SK-N-SH (cell line): ENCODE measurements around the gene ME2. TPM values are rescaled to one million over a fixed set of nuclear protein-coding genes. Genes with fewer than 3 reads are reported as not detected.
"Not testable (repeated sequence)": the region's sequence is repeated elsewhere in the genome, so short reads cannot be mapped to it uniquely, and the experiment has no call there.

Experiments
- CTCF ChIA-PET: fragments of 300-600, 350-600 bp; formaldehyde crosslinking; extraction: SDS; loops from one replicate; lab custom pipeline; 2021; lab: Yijun Ruan, JAX
- POLR2A ChIA-PET: fragments of 350-600 bp; sonication (Branson Sonifier 250); formaldehyde crosslinking; extraction: SDS; loops from one replicate; lab custom pipeline; 2020; ENCODE audit warnings: antibody characterized with exemption, inconsistent platforms; lab: Yijun Ruan, JAX
- DNase-seq: peaks from one replicate; pipeline ENCODE4 v3.0.0; 2012
- H2AFZ ChIP-seq: fragments of 200-600 bp; sonication (generic); 2 replicates; pipeline ENCODE4 v1.8.1; 2016; ENCODE audit warnings: antibody characterized with exemption, mild to moderate bottlenecking, low read depth
- H3F3A ChIP-seq: fragments of 200-600 bp; sonication (generic); replicated peaks from 2 replicates; pipeline ENCODE3; 2016; ENCODE audit warnings: antibody characterized with exemption, mild to moderate bottlenecking; ENCODE audit not compliant: insufficient read depth
- H3K27ac ChIP-seq, 2 experiments: fragments of 200-500 bp in 1 of 2; fragments of 200-600 bp in 1 of 2; sonication (Bioruptor generic) in 1 of 2; sonication (generic), shearing (Covaris generic) in 1 of 2; 2 replicates each; pipeline versions ENCODE4 v1.5.1 to v1.6.1; 2014 to 2016; ENCODE audit warnings: low read depth in 2 of 2, inconsistent platforms in 1 of 2, low read length in 1 of 2, mild to moderate bottlenecking in 1 of 2, mixed read lengths in 1 of 2
- H3K27me3 ChIP-seq: fragments of 200-600 bp; sonication (generic), shearing (Covaris generic); 2 replicates; pipeline ENCODE4 v1.6.1; 2016; ENCODE audit warnings: mixed run types; ENCODE audit not compliant: insufficient read depth
- H3K36me3 ChIP-seq, 2 experiments: fragments of 200-500 bp in 1 of 2; fragments of 200-600 bp in 1 of 2; sonication (Bioruptor generic) in 1 of 2; sonication (generic) in 1 of 2; replicated peaks in 1 of 2; 2 replicates each; pipeline versions ENCODE3 to v1.5.1; 2014 to 2016; ENCODE audit warnings: low read length in 1 of 2, mild to moderate bottlenecking in 1 of 2; ENCODE audit not compliant: insufficient read depth in 2 of 2, control insufficient read depth in 1 of 2
- H3K4me1 ChIP-seq, 2 experiments: fragments of 200-500 bp in 1 of 2; fragments of 200-600 bp in 1 of 2; sonication (Bioruptor generic) in 1 of 2; sonication (generic), shearing (Covaris generic) in 1 of 2; 2 replicates each; pipeline versions ENCODE4 v1.5.1 to v1.6.1; 2014 to 2016; ENCODE audit warnings: low read depth in 1 of 2, low read length in 1 of 2, mixed run types in 1 of 2; ENCODE audit not compliant: insufficient read depth in 2 of 2, control insufficient read depth in 1 of 2
- H3K4me2 ChIP-seq: fragments of 200-600 bp; sonication (generic), shearing (Covaris generic); 2 replicates; pipeline ENCODE4 v1.6.1; 2017; ENCODE audit warnings: mixed run types
- H3K4me3 ChIP-seq, 2 experiments: fragments of 200-500 bp in 1 of 2; fragments of 200-600 bp in 1 of 2; sonication (Bioruptor generic) in 1 of 2; sonication (generic), shearing (Covaris generic) in 1 of 2; 2 replicates each; pipeline versions ENCODE4 v1.5.1 to v1.8.1; 2014 to 2016; ENCODE audit warnings: low read depth in 2 of 2, inconsistent platforms in 1 of 2, low read length in 1 of 2, mild to moderate bottlenecking in 1 of 2, mixed read lengths in 1 of 2, moderate library complexity in 1 of 2
- H3K79me2 ChIP-seq: fragments of 200-600 bp; sonication (generic); 2 replicates; pipeline ENCODE4 v1.8.1; 2017; ENCODE audit warnings: mild to moderate bottlenecking; ENCODE audit not compliant: insufficient read depth
- H3K9ac ChIP-seq: fragments of 200-600 bp; sonication (generic); 2 replicates; pipeline ENCODE4 v1.6.1; 2017; ENCODE audit warnings: mixed run types
- H3K9me2 ChIP-seq: fragments of 200-600 bp; sonication (generic); 2 replicates; pipeline ENCODE4 v1.6.1; 2017; ENCODE audit warnings: mixed run types
- H3K9me3 ChIP-seq: fragments of 200-600 bp; sonication (generic); 2 replicates; pipeline ENCODE4 v1.6.1; 2017; ENCODE audit warnings: mixed run types, mild to moderate bottlenecking, moderate library complexity
- H4K20me1 ChIP-seq: fragments of 200-600 bp; sonication (generic); 2 replicates; pipeline ENCODE4 v1.6.1; 2017; ENCODE audit warnings: mild to moderate bottlenecking, mixed run types; ENCODE audit not compliant: insufficient read depth
- CHD2 ChIP-seq: fragments of 150-350 bp; IDR thresholded peaks from 2 replicates; pipeline ENCODE4 v1.6.1; 2018; ENCODE audit warnings: low read length; ENCODE audit not compliant: partially characterized antibody
- CTCF ChIP-seq: fragments of 200-600 bp; sonication (generic); IDR thresholded peaks from 2 replicates; pipeline ENCODE4 v1.6.1; 2017; ENCODE audit warnings: antibody characterized with exemption, mild to moderate bottlenecking, moderate library complexity
- EZH2phosphoT487 ChIP-seq: fragments of 200-600 bp; sonication (generic); IDR thresholded peaks from 2 replicates; pipeline ENCODE4 v1.6.1; 2017; ENCODE audit warnings: low read depth, mixed run types, mild to moderate bottlenecking, antibody characterized with exemption, moderate library complexity, borderline replicate concordance
- FOXM1 ChIP-seq: IDR thresholded peaks from 2 replicates; pipeline ENCODE4 v1.4.0; 2012; ENCODE audit warnings: low read depth, mild to moderate bottlenecking
- GABPA ChIP-seq: IDR thresholded peaks from 2 replicates; pipeline ENCODE4 v1.4.0; 2012; ENCODE audit warnings: low read depth, mild to moderate bottlenecking
- GATA2 ChIP-seq: sonication (generic); formaldehyde crosslinking; IDR thresholded peaks from 2 replicates; pipeline ENCODE4 v1.5.0; 2020; ENCODE audit warnings: mild to moderate bottlenecking, missing genetic modification reagents
- JUND ChIP-seq: IDR thresholded peaks from 2 replicates; pipeline ENCODE4 v1.4.0; 2012
- MAX ChIP-seq: IDR thresholded peaks from 2 replicates; pipeline ENCODE4 v1.4.0; 2012; ENCODE audit warnings: low read depth
- NRF1 ChIP-seq: IDR thresholded peaks from 2 replicates; pipeline ENCODE4 v1.6.1; 2012; ENCODE audit warnings: low read depth, mild to moderate bottlenecking, low read length
- RAD21 ChIP-seq: IDR thresholded peaks from 2 replicates; pipeline ENCODE4 v1.6.1; 2012; ENCODE audit warnings: mild to moderate bottlenecking, low read length
- RXRA ChIP-seq: IDR thresholded peaks from 2 replicates; pipeline ENCODE4 v1.4.0; 2012; ENCODE audit warnings: low read depth, mild to moderate bottlenecking, borderline replicate concordance
- SIN3A ChIP-seq: IDR thresholded peaks from 2 replicates; pipeline ENCODE4 v1.6.1; 2012; ENCODE audit warnings: low read depth, mild to moderate bottlenecking, low read length, moderate library complexity, borderline replicate concordance
- SMC3 ChIP-seq: IDR thresholded peaks from 2 replicates; pipeline ENCODE4 v1.6.1; 2012; ENCODE audit warnings: low read depth, low read length, improper control_type of control experiment
- TAF1 ChIP-seq: IDR thresholded peaks from 2 replicates; pipeline ENCODE4 v1.6.1; 2012; ENCODE audit warnings: low read depth, mild to moderate bottlenecking, low read length, moderate library complexity, borderline replicate concordance
- TEAD4 ChIP-seq: IDR thresholded peaks from 2 replicates; pipeline ENCODE4 v1.4.0; 2012; ENCODE audit warnings: mild to moderate bottlenecking, borderline replicate concordance; ENCODE audit not compliant: insufficient read depth
- USF1 ChIP-seq: IDR thresholded peaks from 2 replicates; pipeline ENCODE4 v1.4.0; 2012; ENCODE audit warnings: low read depth, borderline replicate concordance
- YY1 ChIP-seq: IDR thresholded peaks from 2 replicates; pipeline ENCODE4 v1.4.0; 2012; ENCODE audit warnings: low read depth, mild to moderate bottlenecking
- WGBS: methylation state at CpG from one replicate; pipeline ENCODE4 v1.1.6; 2017; ENCODE audit warnings: low lambda C conversion rate; 5-methylcytosine and 5-hydroxymethylcytosine counted together
- polyA plus RNA-seq, 3 experiments: library from polyadenylated mRNA; depleted of rRNA; stranded (reverse); fragments of >200 nt; gene quantifications; 2 replicates each; pipeline ENCODE4 v1.2.3, GENCODE V29; 2012
- TF ChIP-seq, protein P1 (sequence below): IDR thresholded peaks from 2 replicates; pipeline ENCODE4 v1.4.0; 2012; ENCODE audit warnings: low read depth, borderline replicate concordance

Gene ME2
- polyA plus RNA-seq, 1 of the 3 experiments (the other 2 are of a cell fraction), result 35.1 TPM

- H3K36me3 ChIP-seq, result peaks cover 0 to 3% of the 10 kb centered on the region in 2 experiments
- H3K9ac ChIP-seq, result no peak overlapping the region
- DNase-seq, result no peak
- CTCF ChIA-PET, result interaction anchor here (1.1 kb wide), 1 partner anchor 10 kb away, joined by 3 read pairs; no protein-coding TSS in a partner anchor
- H3K27me3 ChIP-seq, result no peaks in the 10 kb centered on the region
- no peaks in the 10 kb centered on the region for H3K9me2 ChIP-seq
- H3K4me1 ChIP-seq, result peaks cover 4 to 11% of the 10 kb centered on the region in 2 experiments; a peak in 2 of 4 replicates
- H2AFZ ChIP-seq, result no peak overlapping the region
- H3K4me3 ChIP-seq, result peak overlapping the region in 1 of 2 experiments; percentile 76; a peak in 2 of 4 replicates
- H4K20me1 ChIP-seq, result no peaks in the 10 kb centered on the region
- TF ChIP-seq SMC3 (no peak), GATA2 (CRISPR knock-in tag) (peak; percentile 33; the same call in 1 of the 2 replicates), EZH2phosphoT487 (no peak), RXRA (no peak)
- TF ChIP-seq, protein P1, sequence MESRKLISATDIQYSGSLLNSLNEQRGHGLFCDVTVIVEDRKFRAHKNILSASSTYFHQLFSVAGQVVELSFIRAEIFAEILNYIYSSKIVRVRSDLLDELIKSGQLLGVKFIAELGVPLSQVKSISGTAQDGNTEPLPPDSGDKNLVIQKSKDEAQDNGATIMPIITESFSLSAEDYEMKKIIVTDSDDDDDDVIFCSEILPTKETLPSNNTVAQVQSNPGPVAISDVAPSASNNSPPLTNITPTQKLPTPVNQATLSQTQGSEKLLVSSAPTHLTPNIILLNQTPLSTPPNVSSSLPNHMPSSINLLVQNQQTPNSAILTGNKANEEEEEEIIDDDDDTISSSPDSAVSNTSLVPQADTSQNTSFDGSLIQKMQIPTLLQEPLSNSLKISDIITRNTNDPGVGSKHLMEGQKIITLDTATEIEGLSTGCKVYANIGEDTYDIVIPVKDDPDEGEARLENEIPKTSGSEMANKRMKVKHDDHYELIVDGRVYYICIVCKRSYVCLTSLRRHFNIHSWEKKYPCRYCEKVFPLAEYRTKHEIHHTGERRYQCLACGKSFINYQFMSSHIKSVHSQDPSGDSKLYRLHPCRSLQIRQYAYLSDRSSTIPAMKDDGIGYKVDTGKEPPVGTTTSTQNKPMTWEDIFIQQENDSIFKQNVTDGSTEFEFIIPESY, result no peak
- no peaks in the 10 kb centered on the region for H3K9me3 ChIP-seq
- H3K79me2 ChIP-seq, result peaks cover 23% of the 10 kb centered on the region
- peak overlapping the region in 1 of 2 experiments; percentile 91; a peak in 2 of 4 replicates for H3K27ac ChIP-seq
- POLR2A ChIA-PET, result no interaction called here
- 53% methylated on average over 5 of the region's 5 CpGs for WGBS
- H3K4me2 ChIP-seq, result peak overlapping the region; percentile 92
- H3F3A ChIP-seq, result peaks cover 9% of the 10 kb centered on the region
These were observed 90.5 kb downstream of the ME2 start for GRCh38 chr18:50969448-50969847.

DNA sequence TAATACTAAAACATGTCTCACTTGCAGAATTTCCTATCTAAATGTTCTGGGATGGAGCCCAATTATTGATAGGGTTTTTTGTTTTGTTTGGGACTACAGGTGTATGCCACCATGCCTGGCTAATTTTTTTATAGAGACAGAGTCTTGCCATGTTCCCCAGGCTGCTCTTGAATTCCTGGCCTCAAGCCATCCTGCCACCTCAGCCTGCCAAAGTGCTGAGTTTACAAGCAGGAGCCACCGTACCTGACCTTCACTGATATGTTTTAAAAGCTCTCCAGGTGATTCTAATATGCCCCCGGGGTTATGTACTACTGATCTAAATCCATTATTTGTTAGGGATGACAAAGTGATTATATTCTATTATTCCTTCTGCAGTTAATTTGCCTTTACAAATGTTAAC lies 91.1 kb downstream of the ME2 start:
- no peak for DNase-seq
- no peak overlapping the region for H3K4me2 ChIP-seq
- peaks cover 0 to 8% of the 10 kb centered on the region in 2 experiments for H3K36me3 ChIP-seq
- ChIA-PET CTCF (interaction anchor here (0.6 to 1.6 kb wide), 4 partner anchors 9 to 118 kb away, joined by 3 to 4 read pairs (median 3); no protein-coding TSS in a partner anchor), POLR2A (interaction anchor here (1.6 kb wide), 1 partner anchor 60 kb away, joined by 3 read pairs; the partner anchor contains the start of gene SMAD4)
- no peaks in the 10 kb centered on the region for H3K9me3 ChIP-seq
- H3K4me3 ChIP-seq, result no peak overlapping the region
- peaks cover 4 to 11% of the 10 kb centered on the region in 2 experiments; a peak in 2 of 4 replicates for H3K4me1 ChIP-seq
- 36% methylated on average over 2 of the region's 2 CpGs for WGBS
- H3K9ac ChIP-seq, result no peak overlapping the region
- TF ChIP-seq YY1, result no peak
- TF ChIP-seq USF1, result no peak
- TF ChIP-seq TAF1, result no peak
- no peak for TF ChIP-seq TEAD4
- TF ChIP-seq JUND, result no peak
- TF ChIP-seq SMC3, result no peak
- no peak for TF ChIP-seq NRF1
- TF ChIP-seq FOXM1, result no peak
- no peak for TF ChIP-seq RAD21
- TF ChIP-seq SIN3A, result no peak
- no peak for TF ChIP-seq CHD2
- no peak for TF ChIP-seq GABPA
- no peak for TF ChIP-seq CTCF
- TF ChIP-seq MAX, result no peak
- H3K9me2 ChIP-seq, result no peaks in the 10 kb centered on the region
- H3K79me2 ChIP-seq, result peaks cover 23% of the 10 kb centered on the region
- no peaks in the 10 kb centered on the region for H3K27me3 ChIP-seq
- no peak overlapping the region for H3K27ac ChIP-seq
- H3F3A ChIP-seq, result peaks cover 9% of the 10 kb centered on the region
- H4K20me1 ChIP-seq, result no peaks in the 10 kb centered on the region
- no peak overlapping the region for H2AFZ ChIP-seq

GRCh38 chr18:50972404-50972803 lies 93.5 kb downstream of the ME2 start:
- H4K20me1 ChIP-seq, result not testable (repeated sequence)

More at GRCh38 chr18:50972404-50972803, 93.5 kb downstream of the ME2 start:
- H3K27ac ChIP-seq, H3K27me3 ChIP-seq, H3K4me3 ChIP-seq, H3F3A ChIP-seq, CTCF ChIA-PET, DNase-seq, H3K9me3 ChIP-seq, H3K4me2 ChIP-seq, POLR2A ChIA-PET, H3K9ac ChIP-seq, H2AFZ ChIP-seq, H3K9me2 ChIP-seq: not testable (repeated sequence)
- 98% methylated on average over 4 of the region's 5 CpGs for WGBS
- peaks cover 23% of the 10 kb centered on the region for H3K79me2 ChIP-seq
- peaks cover 24% of the 10 kb centered on the region in 2 experiments for H3K36me3 ChIP-seq
- peaks cover 4 to 11% of the 10 kb centered on the region in 2 experiments; a peak in 2 of 4 replicates for H3K4me1 ChIP-seq
